Right lobe of liver (tissue), 4 donors: Measurements from ENCODE around the gene SNX5.

Source experiments
- POLR2A ChIP-seq: fragments of 450-650 bp; IDR thresholded peaks from one replicate; pipeline ENCODE4 v1.6.1; 2017; ENCODE audit warnings: antibody characterized with exemption, mild to moderate bottlenecking
- TF ChIP-seq, protein P1 (sequence below), 4 donors: fragments of 200-600 bp in 3 of 4; fragments of 450-650 bp in 1 of 4; IDR thresholded peaks; one replicate each; pipeline versions ENCODE4 v1.5.1 to v1.8.0; 2016 to 2022; ENCODE audit warnings: antibody characterized with exemption in 4 of 4, mild to moderate bottlenecking in 2 of 4
- donor health status: DM: no; HTN: no; CAD: no.
- donor health status: DM: no; HTN: no; CAD: no.
- donor health status: DM: no; HTN: yes; CAD: no.

DNA sequence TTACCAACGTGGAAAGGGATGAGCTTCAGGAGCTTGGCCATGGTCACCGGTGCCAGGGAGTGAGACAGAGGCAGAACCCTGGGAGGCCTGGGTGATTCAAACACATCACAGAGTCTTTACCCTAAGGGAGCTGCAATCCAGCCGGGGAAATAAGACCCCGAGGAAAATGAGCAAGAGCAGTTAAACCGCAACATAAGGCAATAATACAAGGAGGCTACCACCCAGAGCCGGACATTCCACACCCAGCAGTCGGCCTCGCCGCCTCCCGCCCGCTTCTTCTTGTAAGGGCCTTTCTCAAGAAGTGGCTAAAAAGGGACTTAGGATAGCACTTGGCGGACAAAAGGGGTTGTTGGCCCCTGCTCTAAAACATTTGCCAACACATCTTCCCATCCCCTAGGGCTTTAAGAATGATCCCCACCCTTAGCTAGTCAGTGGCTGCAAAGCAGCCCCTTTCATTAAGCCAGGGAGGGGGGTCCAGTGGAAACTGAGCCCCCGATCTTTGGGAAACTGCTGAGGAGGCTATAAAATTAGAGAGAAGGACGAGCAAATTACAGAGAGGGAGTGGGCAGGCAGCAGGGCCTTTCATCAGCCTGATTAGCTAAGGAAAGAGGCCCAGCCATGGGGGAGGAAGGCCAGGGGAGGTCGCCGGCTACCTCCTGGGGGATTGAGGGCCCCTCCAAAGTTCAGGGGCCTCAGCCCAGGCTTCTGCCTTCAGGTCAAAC, 34.3 kb downstream of the SNX5 start:
- TF ChIP-seq POLR2A, result no peak
- TF ChIP-seq, protein P1, sequence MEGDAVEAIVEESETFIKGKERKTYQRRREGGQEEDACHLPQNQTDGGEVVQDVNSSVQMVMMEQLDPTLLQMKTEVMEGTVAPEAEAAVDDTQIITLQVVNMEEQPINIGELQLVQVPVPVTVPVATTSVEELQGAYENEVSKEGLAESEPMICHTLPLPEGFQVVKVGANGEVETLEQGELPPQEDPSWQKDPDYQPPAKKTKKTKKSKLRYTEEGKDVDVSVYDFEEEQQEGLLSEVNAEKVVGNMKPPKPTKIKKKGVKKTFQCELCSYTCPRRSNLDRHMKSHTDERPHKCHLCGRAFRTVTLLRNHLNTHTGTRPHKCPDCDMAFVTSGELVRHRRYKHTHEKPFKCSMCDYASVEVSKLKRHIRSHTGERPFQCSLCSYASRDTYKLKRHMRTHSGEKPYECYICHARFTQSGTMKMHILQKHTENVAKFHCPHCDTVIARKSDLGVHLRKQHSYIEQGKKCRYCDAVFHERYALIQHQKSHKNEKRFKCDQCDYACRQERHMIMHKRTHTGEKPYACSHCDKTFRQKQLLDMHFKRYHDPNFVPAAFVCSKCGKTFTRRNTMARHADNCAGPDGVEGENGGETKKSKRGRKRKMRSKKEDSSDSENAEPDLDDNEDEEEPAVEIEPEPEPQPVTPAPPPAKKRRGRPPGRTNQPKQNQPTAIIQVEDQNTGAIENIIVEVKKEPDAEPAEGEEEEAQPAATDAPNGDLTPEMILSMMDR (IDR thresholded peaks at IDR 0.05), result no peak
